NCI-H2227 (cell line): Measurements from ENCODE around the gene ECT2.
"Not testable (repeated sequence)": the region's sequence is repeated elsewhere in the genome, so short reads cannot be mapped to it uniquely, and the experiment has no call there.

Experiments
- DNase-seq: peaks from one replicate; lab custom pipeline; 2025; ENCODE audit not compliant: unreplicated experiment; lab: John Stamatoyannopoulos, UW

The ECT2 gene

GRCh38 chr3:172750368-172751174 lies at the start of gene ECT2:
Gene ECT2 (plus strand): TSS chr3:172750726. CDS start chr3:172754531, 3,805 bp downstream.
- DNase-seq, result peak; percentile 99

DNA sequence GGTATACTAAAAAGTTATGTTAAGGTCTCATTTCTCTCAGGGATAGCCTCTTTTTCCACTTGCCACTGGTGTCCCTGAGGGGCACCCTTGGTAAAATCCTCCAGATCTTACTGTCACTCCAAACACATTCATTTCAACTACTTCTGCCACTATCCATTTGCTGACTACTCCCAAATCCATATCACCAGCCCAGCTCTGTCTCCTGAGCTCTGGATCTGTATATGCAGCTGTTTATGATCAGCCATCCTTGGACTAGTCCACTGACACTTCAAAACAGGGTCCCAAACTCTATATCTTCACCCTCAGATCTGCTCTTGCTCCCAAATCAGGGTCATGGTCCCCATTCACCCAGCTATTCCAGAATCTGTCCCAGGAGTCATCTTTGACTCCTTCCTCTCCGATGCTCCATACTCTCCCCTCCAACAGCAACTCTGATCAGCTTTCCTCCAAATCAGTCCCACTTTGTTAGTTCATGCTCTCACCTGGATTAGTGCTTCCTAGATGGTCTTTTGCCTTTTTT lies 49.5 kb upstream of the ECT2 start:
- DNase-seq, result no peak

- no peak for DNase-seq
These were observed 48.8 kb upstream of the ECT2 start for GRCh38 chr3:172701751-172702150.

- no peak for DNase-seq
These were observed 48.3 kb upstream of the ECT2 start for GRCh38 chr3:172702256-172702655.

GRCh38 chr3:172702731-172703130 lies 47.8 kb upstream of the ECT2 start:
- DNase-seq, result not testable (repeated sequence)

GRCh38 chr3:172704001-172704400 lies 46.5 kb upstream of the ECT2 start:
- DNase-seq, result no peak

DNA sequence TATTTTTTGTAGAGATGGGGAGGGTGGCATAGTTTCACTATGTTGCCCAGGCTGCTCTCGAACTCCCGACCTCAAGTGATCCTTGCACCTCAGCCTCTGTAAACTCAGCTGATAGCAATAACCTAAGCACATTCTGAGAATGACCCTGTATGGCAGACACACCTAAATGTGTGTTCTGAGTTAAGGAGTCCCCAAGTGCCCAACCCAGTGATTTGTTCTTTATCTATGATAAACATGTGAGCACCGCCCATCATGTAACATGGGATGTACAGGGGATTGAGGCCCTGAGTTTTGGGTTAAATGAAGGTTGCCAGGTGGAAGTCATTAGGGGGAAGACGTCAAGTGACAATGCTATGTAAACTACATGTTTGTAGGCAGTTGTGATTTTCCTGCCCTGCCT lies 45.4 kb upstream of the ECT2 start:
- DNase-seq, result no peak

- no peak for DNase-seq
These were observed 43.5 kb upstream of the ECT2 start for GRCh38 chr3:172707030-172707429.

GRCh38 chr3:172707967-172708366 lies 42.6 kb upstream of the ECT2 start:
- DNase-seq, result no peak

GRCh38 chr3:172708921-172709773 lies 41.4 kb upstream of the ECT2 start:
- no peak for DNase-seq

DNA sequence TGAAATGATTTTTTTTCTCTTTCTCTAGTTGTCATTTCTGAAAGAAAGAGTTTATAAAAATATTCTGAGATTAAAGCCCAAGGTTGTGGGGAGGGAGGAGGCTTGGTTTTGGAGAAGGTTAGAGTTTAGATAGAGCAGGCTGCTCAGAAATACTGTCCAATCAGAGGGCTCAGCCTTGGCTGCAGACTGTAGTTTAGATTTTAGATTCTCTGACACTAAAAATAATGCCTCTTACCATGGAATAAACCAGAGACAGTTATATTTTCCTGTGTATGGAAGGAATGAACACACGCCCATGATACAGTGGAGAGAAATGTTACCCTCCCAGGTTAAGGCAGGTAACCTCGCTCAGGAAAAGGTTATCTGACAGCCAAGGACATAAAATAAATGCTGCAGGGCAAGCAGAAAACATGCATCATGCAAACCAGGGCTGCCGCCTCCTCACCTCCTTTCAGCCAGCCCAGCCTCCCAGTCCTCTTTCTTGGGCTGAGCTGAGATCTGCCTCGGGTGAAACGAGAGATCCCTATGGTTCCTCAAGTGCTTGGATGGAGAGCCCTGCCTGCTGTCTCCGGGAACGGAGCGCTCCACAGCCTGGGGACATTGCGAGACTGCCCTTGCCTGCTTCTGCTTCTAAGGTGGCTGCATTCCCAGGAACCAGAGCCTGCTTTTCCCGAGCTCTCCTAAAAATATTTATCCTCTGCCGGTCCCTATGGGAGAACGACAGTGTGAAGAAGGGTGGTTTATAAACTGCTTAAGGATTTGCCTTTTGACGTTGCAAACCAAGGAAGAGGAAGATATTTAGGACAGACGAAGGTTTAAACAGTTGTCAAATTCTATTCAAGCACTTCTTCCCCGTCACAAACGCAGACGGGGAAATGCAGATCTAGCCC lies 40.5 kb upstream of the ECT2 start:
- peak; percentile 44 for DNase-seq

DNA sequence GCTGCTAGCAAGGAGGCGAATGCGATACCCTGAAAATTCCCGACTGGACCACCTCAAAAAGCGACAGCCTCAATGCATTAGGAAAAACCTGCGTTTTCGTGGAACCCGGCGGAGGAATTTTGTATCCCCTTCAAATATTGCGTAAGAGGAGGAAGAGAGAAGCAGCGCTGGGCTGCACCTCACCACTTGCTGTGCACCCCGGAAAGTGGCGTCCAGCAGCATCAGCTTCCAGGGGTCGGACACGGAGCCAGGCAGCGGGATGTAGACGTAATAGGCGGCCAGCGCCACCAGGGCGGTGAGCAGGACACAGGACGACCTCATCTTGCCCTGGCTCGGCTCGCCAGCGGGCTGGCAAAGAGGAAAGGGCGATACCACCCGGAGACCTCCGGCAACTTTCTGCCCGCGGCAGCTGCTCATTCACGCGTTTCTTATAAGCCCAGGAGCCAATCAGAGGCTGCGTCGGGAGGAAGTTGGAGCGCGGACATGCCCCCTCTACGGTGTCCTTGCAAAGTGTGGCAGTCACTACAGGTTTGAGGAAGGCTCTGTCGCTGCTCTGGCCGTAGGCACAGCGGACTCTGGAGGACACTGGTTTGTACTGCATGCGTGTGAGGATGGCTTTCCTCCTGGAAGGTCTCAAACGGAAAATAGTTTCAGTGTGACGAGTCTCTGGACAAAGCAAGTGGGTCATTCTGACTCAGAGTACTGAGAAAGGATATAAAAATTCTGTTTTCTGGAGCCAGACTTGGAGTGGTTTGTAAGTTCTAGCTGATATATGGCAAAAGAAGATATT lies 39.7 kb upstream of the ECT2 start, which contains the start of gene NCEH1:
NCEH1 (minus strand) TSS at position 404 of the 790 bp plus-strand sequence; CDS start at position 321, 83 bp downstream.
- peak; percentile 91 for DNase-seq

DNA sequence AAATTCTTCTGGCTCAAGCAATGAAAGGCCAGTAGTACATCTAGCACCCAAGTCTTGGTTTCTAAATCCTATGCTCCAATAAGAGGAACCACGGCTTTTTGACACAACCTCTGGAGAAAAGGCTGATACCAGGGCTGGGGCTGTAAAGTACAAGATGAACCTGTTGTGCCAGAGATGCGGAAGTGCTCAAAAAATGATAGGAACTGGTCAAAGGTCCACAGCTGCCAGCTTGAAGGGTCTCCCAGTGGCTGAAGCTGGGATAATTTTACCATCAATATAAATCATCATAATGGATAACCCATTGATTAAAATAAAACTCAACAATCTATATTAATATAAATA lies 39.1 kb upstream of the ECT2 start:
- no peak for DNase-seq

- DNase-seq, result no peak
These were observed 37.2 kb upstream of the ECT2 start for GRCh38 chr3:172713316-172713715.

- DNase-seq, result no peak
These were observed 34.0 kb upstream of the ECT2 start for GRCh38 chr3:172716476-172716875.

DNA sequence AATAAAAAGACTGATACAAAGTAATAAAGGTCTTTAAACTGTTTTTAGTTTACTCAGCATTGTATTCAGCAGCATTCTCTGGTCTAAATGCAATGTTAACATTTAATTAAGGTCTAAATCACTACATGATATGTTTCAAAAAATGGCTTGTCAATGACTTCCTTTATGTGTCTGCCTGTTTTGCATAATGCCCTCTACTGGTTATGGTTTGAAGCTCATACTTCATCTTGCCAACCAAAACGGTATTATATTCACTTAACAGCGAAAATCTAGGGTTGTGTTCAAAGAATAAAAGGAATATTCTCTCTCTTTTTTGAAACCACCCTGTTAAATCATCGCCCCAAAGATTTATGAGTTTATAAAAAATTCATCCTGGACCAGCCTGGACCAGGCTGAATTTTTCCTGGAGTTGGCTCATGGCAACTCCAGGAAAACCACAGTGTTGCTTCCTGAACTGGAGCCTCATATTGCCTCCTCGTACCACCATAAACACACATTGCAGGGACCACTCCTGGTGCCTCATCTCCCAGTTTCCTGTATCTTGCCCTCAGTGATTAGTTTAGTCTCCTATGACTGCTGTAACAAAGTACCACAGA lies 32.9 kb upstream of the ECT2 start:
- no peak for DNase-seq

DNA sequence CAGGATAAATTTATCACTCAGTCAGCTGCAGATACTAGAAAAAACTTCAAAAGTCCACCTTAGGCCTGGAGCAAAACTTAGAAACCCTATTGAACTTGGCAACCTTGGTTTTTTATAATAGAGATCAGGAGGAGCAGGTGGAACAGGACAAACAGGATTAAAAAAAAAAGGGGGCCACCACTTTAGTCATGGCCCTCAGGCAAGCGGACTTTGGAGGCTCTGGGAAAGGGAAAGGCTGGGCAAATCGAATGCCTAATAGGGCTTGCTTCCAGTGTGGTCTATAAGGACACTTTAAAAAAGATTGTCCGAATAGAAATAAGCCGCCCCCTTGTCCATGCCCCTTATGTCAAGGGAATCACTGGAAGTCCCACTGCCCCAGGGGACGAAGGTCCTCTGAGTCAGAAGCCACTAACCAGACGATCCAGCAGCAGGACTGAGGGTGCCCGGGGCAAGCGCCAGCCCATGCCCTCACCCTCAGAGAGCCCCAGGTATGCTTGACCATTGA lies 27.9 kb upstream of the ECT2 start:
- not testable (repeated sequence) for DNase-seq

GRCh38 chr3:172726380-172726779 lies 24.1 kb upstream of the ECT2 start:
- no peak for DNase-seq

GRCh38 chr3:172735014-172735413 lies 15.5 kb upstream of the ECT2 start:
- no peak for DNase-seq
